Loucy (cell line): ENCODE measurements around the gene FBXO11.

ENCODE experiments used
- EZH2phosphoT487 ChIP-seq: fragments of 200-600 bp; IDR thresholded peaks from 2 replicates; pipeline ENCODE4 v1.6.1; 2018; ENCODE audit warnings: antibody characterized with exemption, mild to moderate bottlenecking, moderate library complexity, borderline replicate concordance
- TF ChIP-seq, protein P1 (sequence below): fragments of 200-600 bp; sonication (generic); conservative IDR thresholded peaks from 2 replicates; pipeline ENCODE4 v1.5.1; 2014; ENCODE audit warnings: mild to moderate bottlenecking, antibody characterized with exemption, low read length

DNA sequence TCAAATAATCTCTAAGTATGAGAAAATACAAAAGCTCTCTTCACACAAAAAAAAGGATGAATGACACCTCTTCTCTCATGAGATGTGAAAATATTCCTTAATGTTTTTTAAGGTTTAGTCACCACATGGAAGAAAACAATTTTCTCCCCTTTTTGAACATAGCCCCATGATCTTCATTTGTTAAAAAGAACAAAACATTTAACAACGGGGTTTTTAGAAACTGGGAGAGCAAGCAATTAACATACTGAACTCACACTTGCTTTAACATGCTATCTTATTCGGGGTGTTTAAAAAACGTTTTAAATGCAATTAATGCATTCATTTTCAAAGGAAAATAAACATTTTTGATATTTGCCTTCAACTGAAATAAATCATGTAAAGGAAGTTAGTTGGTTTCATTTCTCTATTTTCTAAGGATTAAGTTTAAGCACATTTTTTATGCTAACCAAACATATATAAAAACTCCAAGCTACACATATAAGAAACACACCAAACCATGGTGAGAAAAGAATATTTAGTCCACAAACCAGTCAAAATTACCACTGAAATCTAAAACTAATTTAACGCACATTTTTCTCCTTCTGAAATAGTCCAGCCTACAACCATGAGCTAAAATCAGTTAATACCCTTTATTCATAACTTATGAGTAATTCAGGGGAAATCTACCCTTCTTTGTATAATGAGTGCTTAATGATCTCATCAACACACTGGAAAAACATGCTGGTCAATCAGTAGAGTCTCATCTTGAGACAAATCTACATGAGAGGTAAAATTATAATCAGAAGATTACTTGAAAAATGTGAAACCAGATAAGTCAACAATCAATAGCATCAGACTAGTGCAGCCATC, 8.2 kb downstream of the FBXO11 start:
- TF ChIP-seq, protein P1, sequence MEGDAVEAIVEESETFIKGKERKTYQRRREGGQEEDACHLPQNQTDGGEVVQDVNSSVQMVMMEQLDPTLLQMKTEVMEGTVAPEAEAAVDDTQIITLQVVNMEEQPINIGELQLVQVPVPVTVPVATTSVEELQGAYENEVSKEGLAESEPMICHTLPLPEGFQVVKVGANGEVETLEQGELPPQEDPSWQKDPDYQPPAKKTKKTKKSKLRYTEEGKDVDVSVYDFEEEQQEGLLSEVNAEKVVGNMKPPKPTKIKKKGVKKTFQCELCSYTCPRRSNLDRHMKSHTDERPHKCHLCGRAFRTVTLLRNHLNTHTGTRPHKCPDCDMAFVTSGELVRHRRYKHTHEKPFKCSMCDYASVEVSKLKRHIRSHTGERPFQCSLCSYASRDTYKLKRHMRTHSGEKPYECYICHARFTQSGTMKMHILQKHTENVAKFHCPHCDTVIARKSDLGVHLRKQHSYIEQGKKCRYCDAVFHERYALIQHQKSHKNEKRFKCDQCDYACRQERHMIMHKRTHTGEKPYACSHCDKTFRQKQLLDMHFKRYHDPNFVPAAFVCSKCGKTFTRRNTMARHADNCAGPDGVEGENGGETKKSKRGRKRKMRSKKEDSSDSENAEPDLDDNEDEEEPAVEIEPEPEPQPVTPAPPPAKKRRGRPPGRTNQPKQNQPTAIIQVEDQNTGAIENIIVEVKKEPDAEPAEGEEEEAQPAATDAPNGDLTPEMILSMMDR: no peak
- TF ChIP-seq EZH2phosphoT487: no peak
